OCI-LY1 (cell line): Measurements from ENCODE around the gene SERP2.

Source experiments
- H2AFZ ChIP-seq: fragments of 200-600 bp; sonication (generic), shearing (Covaris generic); 2 replicates; pipeline ENCODE4 v1.6.0; 2014; ENCODE audit warnings: antibody characterized with exemption, mild to moderate bottlenecking, low read length
- H3F3A ChIP-seq: fragments of 200-600 bp; sonication (generic), shearing (Covaris generic); 2 replicates; pipeline ENCODE4 v1.6.0; 2014; ENCODE audit warnings: mild to moderate bottlenecking, antibody characterized with exemption, low read length, moderate library complexity; ENCODE audit not compliant: insufficient read depth
- H3K27ac ChIP-seq: fragments of 200-600 bp; sonication (generic); 2 replicates; pipeline ENCODE4 v1.5.1; 2014; ENCODE audit warnings: low read length, mixed run types, mild to moderate bottlenecking, low read depth; ENCODE audit not compliant: poor library complexity, severe bottlenecking
- H3K27me3 ChIP-seq: fragments of 200-600 bp; sonication (generic); 2 replicates; pipeline ENCODE4 v1.6.0; 2014; ENCODE audit warnings: antibody characterized with exemption, mild to moderate bottlenecking, low read length, moderate library complexity; ENCODE audit not compliant: insufficient read depth
- H3K36me3 ChIP-seq: fragments of 200-600 bp; sonication (generic); 2 replicates; pipeline ENCODE4 v1.6.1; 2014; ENCODE audit warnings: mild to moderate bottlenecking, antibody characterized with exemption, low read length, moderate library complexity, mixed read lengths; ENCODE audit not compliant: insufficient read depth
- H3K4me1 ChIP-seq: fragments of 200-600 bp; sonication (generic); 2 replicates; pipeline ENCODE4 v1.5.1; 2014; ENCODE audit warnings: mild to moderate bottlenecking, low read length, moderate library complexity; ENCODE audit not compliant: insufficient read depth, severe bottlenecking
- H3K4me2 ChIP-seq: fragments of 200-600 bp; sonication (generic), shearing (Covaris generic); 2 replicates; pipeline ENCODE4 v1.6.1; 2014; ENCODE audit warnings: low read length
- H3K4me3 ChIP-seq: fragments of 200-600 bp; sonication (generic); 2 replicates; pipeline ENCODE4 v1.5.1; 2014; ENCODE audit warnings: low read length, low read depth, mild to moderate bottlenecking, mixed read lengths; ENCODE audit not compliant: poor library complexity, severe bottlenecking
- H3K79me2 ChIP-seq: fragments of 200-600 bp; shearing (Covaris generic); 2 replicates; pipeline ENCODE4 v1.6.1; 2016; ENCODE audit warnings: mixed run types, low read length, mixed read lengths; ENCODE audit not compliant: insufficient read depth
- H3K9ac ChIP-seq: fragments of 200-600 bp; sonication (generic), shearing (Covaris generic); 2 replicates; pipeline ENCODE4 v1.6.1; 2014; ENCODE audit warnings: mild to moderate bottlenecking, low read length, mixed read lengths
- H3K9me2 ChIP-seq: fragments of 200-600 bp; sonication (generic), shearing (Covaris generic); 2 replicates; pipeline ENCODE4 v1.6.1; 2014; ENCODE audit warnings: low read depth, mild to moderate bottlenecking, low read length, mixed read lengths
- H3K9me3 ChIP-seq: fragments of 200-600 bp; shearing (Covaris generic); 2 replicates; pipeline ENCODE4 v1.6.1; 2014; ENCODE audit warnings: low read length, mixed read lengths
- H4K20me1 ChIP-seq: fragments of 200-600 bp; sonication (generic), shearing (Covaris generic); 2 replicates; pipeline ENCODE4 v1.6.0; 2016; ENCODE audit warnings: mild to moderate bottlenecking, low read length; ENCODE audit not compliant: insufficient read depth
- CTCF ChIP-seq: fragments of 200-600 bp; sonication (generic), shearing (Covaris generic); IDR thresholded peaks from 2 replicates; pipeline ENCODE4 v1.5.1; 2017; ENCODE audit warnings: mild to moderate bottlenecking, antibody characterized with exemption, low read length, moderate library complexity, mixed read lengths
- EZH2 ChIP-seq: fragments of 200-600 bp; sonication (generic), shearing (Covaris generic); IDR thresholded peaks from 2 replicates; pipeline ENCODE4 v1.8.0; 2017; ENCODE audit warnings: borderline replicate concordance, mixed run types, mild to moderate bottlenecking, antibody characterized with exemption, low read length, moderate library complexity, mixed read lengths

Gene SERP2

GRCh38 chr13:44364345-44365000, 9.2 kb upstream of the SERP2 start:
- TF ChIP-seq EZH2: no peak
- TF ChIP-seq CTCF: no peak
- Histone ChIP-seq H2AFZ (no peak overlapping the region), H3K9me3 (no peaks in the 10 kb centered on the region), H3K4me1 (no peaks in the 10 kb centered on the region), H3K9ac (no peak overlapping the region), H4K20me1 (no peaks in the 10 kb centered on the region), H3K4me2 (no peak overlapping the region), H3K79me2 (no peaks in the 10 kb centered on the region), H3K9me2 (no peaks in the 10 kb centered on the region), H3K27ac (no peak overlapping the region), H3K27me3 (no peaks in the 10 kb centered on the region), H3F3A (no peaks in the 10 kb centered on the region), H3K4me3 (no peak overlapping the region), H3K36me3 (no peaks in the 10 kb centered on the region)

GRCh38 chr13:44365008-44365407, 8.6 kb upstream of the SERP2 start:
- Histone ChIP-seq H3K9me3 (no peaks in the 10 kb centered on the region), H4K20me1 (no peaks in the 10 kb centered on the region), H3K4me3 (no peak overlapping the region), H3K9ac (no peak overlapping the region), H3K27ac (no peak overlapping the region), H3K4me2 (no peak overlapping the region), H2AFZ (no peak overlapping the region), H3K36me3 (no peaks in the 10 kb centered on the region), H3K79me2 (no peaks in the 10 kb centered on the region), H3K4me1 (no peaks in the 10 kb centered on the region), H3F3A (no peaks in the 10 kb centered on the region), H3K9me2 (no peaks in the 10 kb centered on the region), H3K27me3 (no peaks in the 10 kb centered on the region)
- TF ChIP-seq CTCF: no peak
- no peak for TF ChIP-seq EZH2

DNA sequence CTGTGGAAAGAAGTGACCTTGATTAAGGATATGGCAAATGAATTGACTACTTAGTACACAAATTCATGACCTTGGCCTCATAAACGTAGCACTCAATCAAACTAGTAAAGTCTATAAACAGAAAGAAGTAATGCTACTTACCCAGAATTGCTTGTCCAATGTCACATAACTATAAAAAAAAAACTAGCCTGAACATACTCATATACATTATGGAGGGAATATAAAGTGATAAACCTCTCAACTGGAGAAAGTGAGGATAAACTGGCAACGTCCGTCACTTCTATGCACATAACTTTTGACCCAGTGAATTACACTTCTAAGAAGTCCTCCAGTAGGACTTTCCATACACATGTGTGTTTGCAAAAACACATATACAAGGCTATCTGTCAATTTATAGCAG, 7.7 kb upstream of the SERP2 start:
- H3K9me2 ChIP-seq: no peaks in the 10 kb centered on the region
- no peaks in the 10 kb centered on the region for H3K4me1 ChIP-seq
- H3K4me2 ChIP-seq: no peak overlapping the region
- no peaks in the 10 kb centered on the region for H3F3A ChIP-seq
- H3K79me2 ChIP-seq: no peaks in the 10 kb centered on the region
- H3K27ac ChIP-seq: no peak overlapping the region
- no peaks in the 10 kb centered on the region for H3K9me3 ChIP-seq
- H3K4me3 ChIP-seq: no peak overlapping the region
- no peaks in the 10 kb centered on the region for H4K20me1 ChIP-seq
- H3K9ac ChIP-seq: no peak overlapping the region
- TF ChIP-seq CTCF: no peak
- TF ChIP-seq EZH2: no peak
- no peaks in the 10 kb centered on the region for H3K36me3 ChIP-seq
- no peaks in the 10 kb centered on the region for H3K27me3 ChIP-seq
- H2AFZ ChIP-seq: no peak overlapping the region
